HEK293 (cell line): ENCODE results near the gene BHLHE41.

ENCODE experiments used
- BCL11A ChIP-seq: fragments of 450-650 bp; formaldehyde crosslinking; IDR thresholded peaks from 2 replicates; pipeline ENCODE4 v1.5.1; 2016; ENCODE audit warnings: low read depth, missing biosample characterization, missing genetic modification characterization
- KLF9 ChIP-seq: fragments of 450-650 bp; formaldehyde crosslinking; IDR thresholded peaks from 2 replicates; pipeline ENCODE4 v1.5.1; 2016; ENCODE audit warnings: missing biosample characterization, missing genetic modification characterization, low read depth
- MEIS1 ChIP-seq: sonication (generic); formaldehyde crosslinking; IDR thresholded peaks from 2 replicates; pipeline ENCODE4 v1.8.1; 2022; ENCODE audit warnings: missing genetic modification reagents, mild to moderate bottlenecking, borderline replicate concordance
- MZF1 ChIP-seq: fragments of 450-650 bp; formaldehyde crosslinking; IDR thresholded peaks from 2 replicates; pipeline ENCODE4 v1.5.1; 2017; ENCODE audit warnings: missing biosample characterization, missing genetic modification characterization, borderline replicate concordance
- ZNF155 ChIP-seq: fragments of 450-650 bp; formaldehyde crosslinking; IDR thresholded peaks from 2 replicates; pipeline ENCODE4 v1.5.1; 2016; ENCODE audit warnings: missing biosample characterization, missing genetic modification characterization
- ZNF214 ChIP-seq: fragments of 450-650 bp; formaldehyde crosslinking; IDR thresholded peaks from 2 replicates; pipeline ENCODE4 v1.5.1; 2017; ENCODE audit warnings: missing biosample characterization, mild to moderate bottlenecking, missing genetic modification characterization, borderline replicate concordance
- ZNF23 ChIP-seq: fragments of 450-650 bp; formaldehyde crosslinking; IDR thresholded peaks from 2 replicates; pipeline ENCODE4 v1.5.1; 2016; ENCODE audit warnings: missing biosample characterization, missing genetic modification characterization, borderline replicate concordance
- ZNF302 ChIP-seq: fragments of 450-650 bp; formaldehyde crosslinking; IDR thresholded peaks from 2 replicates; pipeline ENCODE4 v1.5.1; 2016; ENCODE audit warnings: missing biosample characterization, missing genetic modification characterization, low read depth
- ZNF626 ChIP-seq: fragments of 450-650 bp; sonication (Bioruptor Pico); formaldehyde crosslinking; IDR thresholded peaks from 2 replicates; pipeline ENCODE4 v1.5.1; 2018; ENCODE audit warnings: missing biosample characterization, missing genetic modification characterization, inconsistent platforms
- ZNF677 ChIP-seq: fragments of 450-650 bp; IDR thresholded peaks from 2 replicates; pipeline ENCODE4 v1.5.0; 2018; ENCODE audit warnings: missing biosample characterization, mild to moderate bottlenecking, missing genetic modification characterization, moderate library complexity
- ZNF701 ChIP-seq: fragments of 450-650 bp; formaldehyde crosslinking; IDR thresholded peaks from 2 replicates; pipeline ENCODE4 v1.5.1; 2016; ENCODE audit warnings: missing biosample characterization, missing genetic modification characterization
- TF ChIP-seq, protein P1 (sequence below): fragments of 450-650 bp; formaldehyde crosslinking; IDR thresholded peaks from 2 replicates; pipeline ENCODE4 v1.5.1; 2016; ENCODE audit warnings: missing biosample characterization, missing genetic modification characterization, low read depth
- TF ChIP-seq, protein P2 (sequence below): fragments of 450-650 bp; formaldehyde crosslinking; IDR thresholded peaks from 2 replicates; pipeline ENCODE4 v1.5.1; 2017; ENCODE audit warnings: missing biosample characterization, missing genetic modification characterization
- TF ChIP-seq, protein P3 (sequence below): fragments of 450-650 bp; formaldehyde crosslinking; optimal IDR thresholded peaks from 2 replicates; pipeline ENCODE3; 2016; ENCODE audit warnings: missing biosample characterization, mild to moderate bottlenecking, missing genetic modification characterization
- TF ChIP-seq, protein P4 (sequence below): fragments of 450-650 bp; formaldehyde crosslinking; IDR thresholded peaks from 2 replicates; pipeline ENCODE4 v1.5.1; 2016; ENCODE audit warnings: missing biosample characterization, missing genetic modification characterization
- TF ChIP-seq, protein P5 (sequence below): fragments of 450-650 bp; formaldehyde crosslinking; IDR thresholded peaks from 2 replicates; pipeline ENCODE4 v1.5.1; 2016; ENCODE audit warnings: missing biosample characterization, missing genetic modification characterization, borderline replicate concordance
- TF ChIP-seq, protein P6 (sequence below): fragments of 450-650 bp; formaldehyde crosslinking; IDR thresholded peaks from 2 replicates; pipeline ENCODE4 v1.5.1; 2016; ENCODE audit warnings: missing biosample characterization, missing genetic modification characterization
- TF ChIP-seq, protein P7 (sequence below): fragments of 450-650 bp; formaldehyde crosslinking; IDR thresholded peaks from 2 replicates; pipeline ENCODE4 v1.5.1; 2016; ENCODE audit warnings: missing biosample characterization, missing genetic modification characterization
- TF ChIP-seq, protein P8 (sequence below): fragments of 450-650 bp; formaldehyde crosslinking; IDR thresholded peaks from 2 replicates; pipeline ENCODE4 v1.5.1; 2016; ENCODE audit warnings: missing biosample characterization, missing genetic modification characterization

BHLHE41 gene

DNA sequence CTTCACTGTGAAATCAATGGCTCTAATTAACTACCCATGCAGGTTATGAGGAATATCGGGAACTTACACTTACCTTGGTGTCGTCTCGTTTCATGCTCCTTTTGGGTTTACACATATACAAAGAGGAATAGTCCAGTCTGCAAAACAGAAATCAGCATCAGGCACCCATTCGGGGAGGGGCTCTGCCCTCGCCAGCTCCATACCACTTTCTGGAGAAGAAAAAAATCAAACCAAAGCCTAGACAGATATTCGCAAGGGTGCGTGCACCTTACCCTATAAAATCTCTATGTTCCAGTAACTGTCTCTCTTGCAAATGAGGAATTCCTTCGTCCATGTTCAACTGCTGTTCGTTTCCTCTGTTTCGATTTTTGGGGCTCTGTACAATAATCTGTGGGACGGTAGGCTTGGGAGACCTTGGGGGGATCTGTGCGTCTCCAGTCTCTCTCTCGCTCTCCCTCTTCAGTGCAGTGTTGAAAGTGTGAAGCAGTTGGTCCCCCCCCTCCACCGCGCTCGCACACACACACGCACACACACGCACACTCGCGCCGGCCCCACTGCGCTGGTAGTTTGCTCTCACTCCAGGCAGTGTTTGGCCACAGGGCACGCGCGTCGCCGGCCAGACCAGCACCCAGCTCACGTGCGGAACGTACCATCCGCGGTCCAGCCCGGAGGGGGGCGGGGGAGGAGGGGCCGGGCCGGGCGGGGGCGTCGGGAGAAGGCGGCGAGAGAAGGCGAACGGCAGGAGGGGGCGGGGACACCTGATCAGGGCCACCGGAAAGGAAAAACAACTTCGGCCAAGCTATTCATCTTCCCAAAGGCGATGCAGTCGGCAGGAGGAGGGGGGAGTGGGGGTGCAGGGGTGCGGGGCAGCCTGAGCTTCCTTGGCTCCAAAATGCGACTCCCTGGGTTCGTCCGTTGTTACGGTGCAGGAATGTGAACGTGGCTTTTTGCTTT is at the start of gene BHLHE41 (continued):
- TF ChIP-seq, protein P1, sequence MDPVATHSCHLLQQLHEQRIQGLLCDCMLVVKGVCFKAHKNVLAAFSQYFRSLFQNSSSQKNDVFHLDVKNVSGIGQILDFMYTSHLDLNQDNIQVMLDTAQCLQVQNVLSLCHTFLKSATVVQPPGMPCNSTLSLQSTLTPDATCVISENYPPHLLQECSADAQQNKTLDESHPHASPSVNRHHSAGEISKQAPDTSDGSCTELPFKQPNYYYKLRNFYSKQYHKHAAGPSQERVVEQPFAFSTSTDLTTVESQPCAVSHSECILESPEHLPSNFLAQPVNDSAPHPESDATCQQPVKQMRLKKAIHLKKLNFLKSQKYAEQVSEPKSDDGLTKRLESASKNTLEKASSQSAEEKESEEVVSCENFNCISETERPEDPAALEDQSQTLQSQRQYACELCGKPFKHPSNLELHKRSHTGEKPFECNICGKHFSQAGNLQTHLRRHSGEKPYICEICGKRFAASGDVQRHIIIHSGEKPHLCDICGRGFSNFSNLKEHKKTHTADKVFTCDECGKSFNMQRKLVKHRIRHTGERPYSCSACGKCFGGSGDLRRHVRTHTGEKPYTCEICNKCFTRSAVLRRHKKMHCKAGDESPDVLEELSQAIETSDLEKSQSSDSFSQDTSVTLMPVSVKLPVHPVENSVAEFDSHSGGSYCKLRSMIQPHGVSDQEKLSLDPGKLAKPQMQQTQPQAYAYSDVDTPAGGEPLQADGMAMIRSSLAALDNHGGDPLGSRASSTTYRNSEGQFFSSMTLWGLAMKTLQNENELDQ (tag by site-specific recombination) = no peak
- no peak for TF ChIP-seq ZNF214 (tag by site-specific recombination)
- no peak for TF ChIP-seq ZNF302 (tag by site-specific recombination)
- TF ChIP-seq, protein P2, sequence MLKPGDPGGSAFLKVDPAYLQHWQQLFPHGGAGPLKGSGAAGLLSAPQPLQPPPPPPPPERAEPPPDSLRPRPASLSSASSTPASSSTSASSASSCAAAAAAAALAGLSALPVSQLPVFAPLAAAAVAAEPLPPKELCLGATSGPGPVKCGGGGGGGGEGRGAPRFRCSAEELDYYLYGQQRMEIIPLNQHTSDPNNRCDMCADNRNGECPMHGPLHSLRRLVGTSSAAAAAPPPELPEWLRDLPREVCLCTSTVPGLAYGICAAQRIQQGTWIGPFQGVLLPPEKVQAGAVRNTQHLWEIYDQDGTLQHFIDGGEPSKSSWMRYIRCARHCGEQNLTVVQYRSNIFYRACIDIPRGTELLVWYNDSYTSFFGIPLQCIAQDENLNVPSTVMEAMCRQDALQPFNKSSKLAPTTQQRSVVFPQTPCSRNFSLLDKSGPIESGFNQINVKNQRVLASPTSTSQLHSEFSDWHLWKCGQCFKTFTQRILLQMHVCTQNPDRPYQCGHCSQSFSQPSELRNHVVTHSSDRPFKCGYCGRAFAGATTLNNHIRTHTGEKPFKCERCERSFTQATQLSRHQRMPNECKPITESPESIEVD (tag by site-specific recombination) = no peak
- TF ChIP-seq, protein P3, sequence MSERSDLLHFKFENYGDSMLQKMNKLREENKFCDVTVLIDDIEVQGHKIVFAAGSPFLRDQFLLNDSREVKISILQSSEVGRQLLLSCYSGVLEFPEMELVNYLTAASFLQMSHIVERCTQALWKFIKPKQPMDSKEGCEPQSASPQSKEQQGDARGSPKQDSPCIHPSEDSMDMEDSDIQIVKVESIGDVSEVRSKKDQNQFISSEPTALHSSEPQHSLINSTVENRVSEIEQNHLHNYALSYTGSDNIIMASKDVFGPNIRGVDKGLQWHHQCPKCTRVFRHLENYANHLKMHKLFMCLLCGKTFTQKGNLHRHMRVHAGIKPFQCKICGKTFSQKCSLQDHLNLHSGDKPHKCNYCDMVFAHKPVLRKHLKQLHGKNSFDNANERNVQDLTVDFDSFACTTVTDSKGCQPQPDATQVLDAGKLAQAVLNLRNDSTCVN (tag by site-specific recombination) = peak; percentile 95
- TF ChIP-seq ZNF626 = no peak
- TF ChIP-seq ZNF701 (tag by site-specific recombination) = no peak; the same call in 1 of the 2 replicates
- TF ChIP-seq, protein P4, sequence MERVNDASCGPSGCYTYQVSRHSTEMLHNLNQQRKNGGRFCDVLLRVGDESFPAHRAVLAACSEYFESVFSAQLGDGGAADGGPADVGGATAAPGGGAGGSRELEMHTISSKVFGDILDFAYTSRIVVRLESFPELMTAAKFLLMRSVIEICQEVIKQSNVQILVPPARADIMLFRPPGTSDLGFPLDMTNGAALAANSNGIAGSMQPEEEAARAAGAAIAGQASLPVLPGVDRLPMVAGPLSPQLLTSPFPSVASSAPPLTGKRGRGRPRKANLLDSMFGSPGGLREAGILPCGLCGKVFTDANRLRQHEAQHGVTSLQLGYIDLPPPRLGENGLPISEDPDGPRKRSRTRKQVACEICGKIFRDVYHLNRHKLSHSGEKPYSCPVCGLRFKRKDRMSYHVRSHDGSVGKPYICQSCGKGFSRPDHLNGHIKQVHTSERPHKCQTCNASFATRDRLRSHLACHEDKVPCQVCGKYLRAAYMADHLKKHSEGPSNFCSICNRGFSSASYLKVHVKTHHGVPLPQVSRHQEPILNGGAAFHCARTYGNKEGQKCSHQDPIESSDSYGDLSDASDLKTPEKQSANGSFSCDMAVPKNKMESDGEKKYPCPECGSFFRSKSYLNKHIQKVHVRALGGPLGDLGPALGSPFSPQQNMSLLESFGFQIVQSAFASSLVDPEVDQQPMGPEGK = peak; percentile 85
- TF ChIP-seq, protein P5, sequence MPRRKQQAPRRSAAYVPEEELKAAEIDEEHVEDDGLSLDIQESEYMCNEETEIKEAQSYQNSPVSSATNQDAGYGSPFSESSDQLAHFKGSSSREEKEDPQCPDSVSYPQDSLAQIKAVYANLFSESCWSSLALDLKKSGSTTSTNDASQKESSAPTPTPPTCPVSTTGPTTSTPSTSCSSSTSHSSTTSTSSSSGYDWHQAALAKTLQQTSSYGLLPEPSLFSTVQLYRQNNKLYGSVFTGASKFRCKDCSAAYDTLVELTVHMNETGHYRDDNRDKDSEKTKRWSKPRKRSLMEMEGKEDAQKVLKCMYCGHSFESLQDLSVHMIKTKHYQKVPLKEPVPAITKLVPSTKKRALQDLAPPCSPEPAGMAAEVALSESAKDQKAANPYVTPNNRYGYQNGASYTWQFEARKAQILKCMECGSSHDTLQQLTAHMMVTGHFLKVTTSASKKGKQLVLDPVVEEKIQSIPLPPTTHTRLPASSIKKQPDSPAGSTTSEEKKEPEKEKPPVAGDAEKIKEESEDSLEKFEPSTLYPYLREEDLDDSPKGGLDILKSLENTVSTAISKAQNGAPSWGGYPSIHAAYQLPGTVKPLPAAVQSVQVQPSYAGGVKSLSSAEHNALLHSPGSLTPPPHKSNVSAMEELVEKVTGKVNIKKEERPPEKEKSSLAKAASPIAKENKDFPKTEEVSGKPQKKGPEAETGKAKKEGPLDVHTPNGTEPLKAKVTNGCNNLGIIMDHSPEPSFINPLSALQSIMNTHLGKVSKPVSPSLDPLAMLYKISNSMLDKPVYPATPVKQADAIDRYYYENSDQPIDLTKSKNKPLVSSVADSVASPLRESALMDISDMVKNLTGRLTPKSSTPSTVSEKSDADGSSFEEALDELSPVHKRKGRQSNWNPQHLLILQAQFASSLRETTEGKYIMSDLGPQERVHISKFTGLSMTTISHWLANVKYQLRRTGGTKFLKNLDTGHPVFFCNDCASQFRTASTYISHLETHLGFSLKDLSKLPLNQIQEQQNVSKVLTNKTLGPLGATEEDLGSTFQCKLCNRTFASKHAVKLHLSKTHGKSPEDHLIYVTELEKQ (tag by site-specific recombination) = peak; percentile 20; the same call in 1 of the 2 replicates
- TF ChIP-seq, protein P6, sequence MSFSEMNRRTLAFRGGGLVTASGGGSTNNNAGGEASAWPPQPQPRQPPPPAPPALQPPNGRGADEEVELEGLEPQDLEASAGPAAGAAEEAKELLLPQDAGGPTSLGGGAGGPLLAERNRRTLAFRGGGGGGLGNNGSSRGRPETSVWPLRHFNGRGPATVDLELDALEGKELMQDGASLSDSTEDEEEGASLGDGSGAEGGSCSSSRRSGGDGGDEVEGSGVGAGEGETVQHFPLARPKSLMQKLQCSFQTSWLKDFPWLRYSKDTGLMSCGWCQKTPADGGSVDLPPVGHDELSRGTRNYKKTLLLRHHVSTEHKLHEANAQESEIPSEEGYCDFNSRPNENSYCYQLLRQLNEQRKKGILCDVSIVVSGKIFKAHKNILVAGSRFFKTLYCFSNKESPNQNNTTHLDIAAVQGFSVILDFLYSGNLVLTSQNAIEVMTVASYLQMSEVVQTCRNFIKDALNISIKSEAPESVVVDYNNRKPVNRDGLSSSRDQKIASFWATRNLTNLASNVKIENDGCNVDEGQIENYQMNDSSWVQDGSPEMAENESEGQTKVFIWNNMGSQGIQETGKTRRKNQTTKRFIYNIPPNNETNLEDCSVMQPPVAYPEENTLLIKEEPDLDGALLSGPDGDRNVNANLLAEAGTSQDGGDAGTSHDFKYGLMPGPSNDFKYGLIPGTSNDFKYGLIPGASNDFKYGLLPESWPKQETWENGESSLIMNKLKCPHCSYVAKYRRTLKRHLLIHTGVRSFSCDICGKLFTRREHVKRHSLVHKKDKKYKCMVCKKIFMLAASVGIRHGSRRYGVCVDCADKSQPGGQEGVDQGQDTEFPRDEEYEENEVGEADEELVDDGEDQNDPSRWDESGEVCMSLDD = peak; percentile 66; the same call in 1 of the 2 replicates
- TF ChIP-seq MZF1 (tag by site-specific recombination) = peak; percentile 42; the same call in 1 of the 2 replicates
- no peak for TF ChIP-seq ZNF677 (tag by site-specific recombination)
- no peak for TF ChIP-seq ZNF155
- TF ChIP-seq, protein P7, sequence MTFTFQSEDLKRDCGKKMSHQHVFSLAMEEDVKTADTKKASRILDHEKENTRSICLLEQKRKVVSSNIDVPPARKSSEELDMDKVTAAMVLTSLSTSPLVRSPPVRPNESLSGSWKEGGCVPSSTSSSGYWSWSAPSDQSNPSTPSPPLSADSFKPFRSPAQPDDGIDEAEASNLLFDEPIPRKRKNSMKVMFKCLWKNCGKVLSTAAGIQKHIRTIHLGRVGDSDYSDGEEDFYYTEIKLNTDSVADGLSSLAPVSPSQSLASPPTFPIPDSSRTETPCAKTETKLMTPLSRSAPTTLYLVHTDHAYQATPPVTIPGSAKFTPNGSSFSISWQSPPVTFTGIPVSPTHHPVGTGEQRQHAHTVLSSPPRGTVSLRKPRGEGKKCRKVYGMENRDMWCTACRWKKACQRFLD = no peak
- TF ChIP-seq, protein P8, sequence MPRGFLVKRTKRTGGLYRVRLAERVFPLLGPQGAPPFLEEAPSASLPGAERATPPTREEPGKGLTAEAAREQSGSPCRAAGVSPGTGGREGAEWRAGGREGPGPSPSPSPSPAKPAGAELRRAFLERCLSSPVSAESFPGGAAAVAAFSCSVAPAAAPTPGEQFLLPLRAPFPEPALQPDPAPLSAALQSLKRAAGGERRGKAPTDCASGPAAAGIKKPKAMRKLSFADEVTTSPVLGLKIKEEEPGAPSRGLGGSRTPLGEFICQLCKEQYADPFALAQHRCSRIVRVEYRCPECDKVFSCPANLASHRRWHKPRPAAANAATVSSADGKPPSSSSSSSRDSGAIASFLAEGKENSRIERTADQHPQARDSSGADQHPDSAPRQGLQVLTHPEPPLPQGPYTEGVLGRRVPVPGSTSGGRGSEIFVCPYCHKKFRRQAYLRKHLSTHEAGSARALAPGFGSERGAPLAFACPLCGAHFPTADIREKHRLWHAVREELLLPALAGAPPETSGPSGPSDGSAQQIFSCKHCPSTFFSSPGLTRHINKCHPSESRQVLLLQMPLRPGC = no peak
- TF ChIP-seq KLF9 (tag by site-specific recombination) = peak; percentile 56; the same call in 1 of the 2 replicates
- TF ChIP-seq BCL11A (tag by site-specific recombination) = no peak
- no peak for TF ChIP-seq ZNF23
- no peak for TF ChIP-seq MEIS1 (CRISPR knock-in tag)
